ENCODE measurements around the gene KY.

The KY gene

GRCh38 chr3:134619301-134619615 lies 31.6 kb downstream of the KY start:
- DNase-seq (ENCODE audit: low read depth) = no peak

- DNase-seq (ENCODE audit: low read depth) = no peak
Observed at GRCh38 chr3:134618478-134619300, 32.1 kb downstream of the KY start.

GRCh38 chr3:134617608-134618477 lies 33.0 kb downstream of the KY start:
- no peak for DNase-seq (ENCODE audit: low read depth)

DNA sequence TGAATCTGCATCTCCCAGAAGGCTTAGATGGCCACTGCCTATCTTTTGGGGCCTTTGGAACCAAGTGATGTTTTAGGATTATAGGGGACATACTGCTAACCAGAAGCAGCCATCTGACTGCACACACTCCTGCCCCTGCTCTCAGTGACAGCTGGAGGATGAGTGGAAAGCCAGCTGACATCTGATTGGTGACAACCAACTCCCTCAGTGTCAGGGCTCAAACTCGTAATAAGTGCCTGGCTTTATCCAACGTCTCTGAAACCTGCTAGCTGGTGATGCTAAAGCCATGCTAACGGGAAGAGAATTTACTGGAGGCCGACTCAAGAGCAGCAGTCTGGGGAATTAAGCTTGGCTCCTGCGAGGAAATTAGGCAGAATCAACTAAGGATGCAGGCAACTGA lies 35.1 kb downstream of the KY start:
- DNase-seq (ENCODE audit: low read depth) = no peak

- no peak for DNase-seq (ENCODE audit: low read depth)
Observed at GRCh38 chr3:134614955-134615354, 35.9 kb downstream of the KY start.

- no peak for DNase-seq (ENCODE audit: low read depth)
Observed at GRCh38 chr3:134613006-134613520, 37.8 kb downstream of the KY start.

DNA sequence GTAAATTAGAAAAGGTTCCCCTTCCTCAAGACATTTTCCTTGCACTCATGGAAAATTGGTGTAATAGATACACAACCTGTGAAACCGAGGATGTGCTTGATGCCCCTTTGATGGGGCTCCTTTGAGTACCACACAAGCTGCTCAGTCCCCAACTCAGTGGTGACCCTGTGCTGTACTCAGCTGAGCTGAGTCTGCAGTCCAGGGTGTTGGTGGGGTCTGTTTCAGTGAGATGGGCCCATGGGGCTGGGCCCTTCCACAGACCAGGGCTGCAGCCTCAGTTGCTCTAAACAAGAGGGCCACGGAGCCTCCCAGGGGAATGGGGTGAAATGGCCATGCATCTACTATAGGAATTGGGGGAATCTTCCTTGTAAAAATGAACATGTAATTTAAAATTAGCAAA lies 39.3 kb downstream of the KY start:
- no peak for DNase-seq (ENCODE audit: low read depth)

GRCh38 chr3:134610432-134611385 lies 40.1 kb downstream of the KY start:
- DNase-seq (ENCODE audit: low read depth) = no peak

DNA sequence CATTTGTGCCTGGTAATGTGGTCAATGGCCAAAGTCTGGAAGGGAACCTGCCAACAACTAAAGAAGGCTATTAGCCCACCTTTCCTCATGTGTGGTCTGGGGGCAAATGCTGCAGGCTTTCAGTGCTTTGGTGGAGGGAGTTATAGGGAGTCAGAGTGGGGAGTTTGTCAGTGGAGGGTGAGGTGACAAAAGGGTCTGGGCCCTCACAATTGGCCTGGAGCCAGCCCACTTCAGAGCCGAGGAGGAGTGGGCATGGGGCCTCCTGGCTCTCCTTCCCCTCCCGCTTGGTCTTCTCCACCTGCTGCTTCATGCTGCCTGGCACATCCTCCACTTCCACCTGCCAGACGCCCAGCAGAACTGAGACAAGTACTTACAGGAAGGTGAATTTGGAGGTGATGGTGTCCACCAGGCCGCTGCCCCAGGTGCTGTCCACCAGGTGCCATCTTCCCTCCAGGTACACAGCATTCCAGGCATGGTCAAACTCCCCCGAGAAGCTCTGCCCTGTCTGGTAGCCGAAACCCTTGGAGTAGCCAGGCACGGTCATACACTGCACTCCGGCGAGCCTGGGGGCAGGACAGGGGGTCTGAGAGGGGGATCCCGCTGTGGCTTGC lies 40.9 kb downstream of the KY start:
- DNase-seq (ENCODE audit: low read depth) = no peak

GRCh38 chr3:134608771-134609435 lies 41.9 kb downstream of the KY start:
- DNase-seq (ENCODE audit: low read depth) = no peak

DNA sequence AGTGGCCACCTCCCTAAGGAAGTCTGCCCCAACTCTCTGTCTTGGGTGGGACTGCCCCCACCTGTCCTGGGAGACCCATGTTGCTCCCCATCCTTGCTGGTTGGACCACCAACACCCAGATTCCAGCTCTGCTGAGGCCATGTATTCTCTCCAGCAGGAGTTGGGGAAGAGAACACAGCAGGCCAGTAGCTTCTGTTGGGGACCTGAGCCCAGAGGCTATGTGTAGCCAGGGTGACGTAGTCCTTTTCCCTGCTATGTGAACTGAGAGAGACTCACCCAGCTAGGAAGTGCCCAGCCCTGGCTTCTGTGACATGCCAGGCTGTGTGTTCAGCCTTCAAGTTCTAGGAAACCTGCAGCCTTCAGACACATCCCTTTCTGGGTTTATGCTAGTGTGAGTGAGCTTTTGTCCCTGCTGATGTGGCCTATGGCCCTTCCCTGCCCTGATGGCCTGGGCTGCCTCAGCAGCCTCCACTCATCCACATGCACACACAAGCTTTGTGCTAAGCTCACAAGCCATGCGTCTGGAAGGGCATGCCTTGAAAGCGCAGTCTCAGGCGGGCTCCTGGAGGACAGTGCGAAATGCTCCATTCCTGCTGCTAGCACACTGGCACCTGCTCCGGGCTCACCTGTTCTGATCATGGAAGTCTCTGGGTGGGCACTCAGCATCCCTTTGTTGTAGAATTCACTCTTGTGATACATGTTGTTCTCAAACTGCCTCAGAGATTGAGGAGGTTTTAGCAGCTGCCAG lies 42.6 kb downstream of the KY start:
- DNase-seq (ENCODE audit: low read depth) = no peak

- DNase-seq (ENCODE audit: low read depth) = no peak
Observed at GRCh38 chr3:134607054-134608022, 43.5 kb downstream of the KY start.

- peak; percentile 55 for DNase-seq (ENCODE audit: low read depth)
Observed at GRCh38 chr3:134606033-134607025, 44.5 kb downstream of the KY start.

GRCh38 chr3:134605556-134605955 lies 45.3 kb downstream of the KY start:
- DNase-seq (ENCODE audit: low read depth) = no peak

DNA sequence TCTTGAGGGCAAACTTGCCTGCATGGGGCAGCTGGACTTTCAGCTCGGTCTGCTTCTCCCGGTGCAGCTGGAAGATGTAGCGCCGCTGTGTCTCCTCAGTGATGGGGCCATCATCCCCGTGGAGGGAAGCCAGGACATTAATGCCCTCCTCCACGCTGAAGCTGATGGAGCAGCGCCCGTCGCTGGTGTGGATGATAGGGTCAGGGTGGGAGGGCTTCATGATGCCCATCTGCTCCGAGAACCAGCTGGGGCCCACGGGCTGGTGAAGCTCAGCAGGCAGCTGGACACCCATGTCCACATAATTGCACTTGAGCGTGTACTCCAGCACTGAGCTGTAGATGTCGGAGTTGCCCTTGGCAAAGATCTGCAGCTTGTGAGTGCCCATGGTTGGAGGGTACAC lies 46.9 kb downstream of the KY start:
- no peak for DNase-seq (ENCODE audit: low read depth)

DNA sequence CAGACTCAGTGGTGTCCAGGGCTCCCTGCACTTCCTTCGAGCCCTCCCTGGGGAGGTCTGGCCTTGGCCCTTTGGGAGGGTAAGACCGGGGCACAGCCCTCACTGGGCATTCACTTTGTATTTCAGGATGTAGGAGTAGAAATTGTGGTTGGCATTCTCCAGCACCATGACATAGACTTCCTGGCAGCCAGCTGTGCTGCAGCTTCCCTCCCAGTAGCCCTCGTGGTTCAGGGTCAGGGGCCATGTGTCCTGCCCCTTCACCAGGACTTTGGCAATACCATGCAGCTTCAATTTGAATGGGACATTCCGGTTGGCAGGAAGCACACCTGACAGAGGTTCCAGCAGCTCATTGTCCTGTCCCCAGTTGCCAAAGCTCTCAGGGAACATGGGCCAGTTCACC lies 47.3 kb downstream of the KY start:
- no peak for DNase-seq (ENCODE audit: low read depth)

DNA sequence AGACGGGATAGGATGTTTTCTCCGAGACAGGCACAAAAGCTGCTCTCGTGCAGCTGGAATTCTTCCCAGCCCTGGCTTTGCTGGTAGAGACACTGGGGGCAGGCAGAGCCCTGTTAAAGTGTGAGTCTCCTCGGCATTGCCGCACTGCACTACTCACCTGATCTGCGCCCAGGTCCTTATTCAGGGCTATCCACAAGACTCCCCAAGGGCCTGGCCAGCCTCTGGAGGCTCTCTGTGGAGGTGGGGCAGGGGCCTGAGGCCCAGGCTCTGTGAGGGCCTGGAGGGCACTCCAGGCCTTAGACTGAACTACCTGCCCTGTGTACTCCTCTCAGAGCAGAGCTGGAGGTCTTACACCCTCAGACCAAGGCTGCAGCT lies 48.4 kb downstream of the KY start:
- DNase-seq (ENCODE audit: low read depth) = no peak
